Bone marrow (tissue), 2 donors: ENCODE data around the gene POLR2H.

Source experiments
- DNase-seq, 2 donors: peaks; one replicate each; lab custom pipeline; 2025; lab: John Stamatoyannopoulos, UW

POLR2H gene

DNA sequence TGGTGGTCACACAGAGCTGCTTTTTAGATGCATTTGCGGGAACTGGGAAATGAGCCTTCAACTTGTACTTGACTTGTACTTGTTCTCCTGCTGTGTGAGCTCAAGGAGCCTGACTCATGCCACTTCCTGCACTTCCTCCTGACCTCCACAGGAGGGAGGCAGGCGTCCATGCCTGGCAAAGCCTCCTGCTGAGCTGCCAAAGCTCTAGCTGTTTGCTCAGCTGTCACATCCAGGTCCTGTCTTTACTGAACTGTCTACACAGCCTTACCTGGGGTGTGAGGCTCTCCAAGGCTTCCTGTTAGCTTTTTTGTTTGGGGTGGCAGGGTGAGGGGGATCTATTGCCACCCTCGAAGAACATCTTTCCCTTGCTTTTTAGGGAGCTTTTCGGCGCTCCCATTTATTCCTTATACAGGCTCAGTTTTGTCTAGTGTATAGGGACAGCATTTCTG, 10.1 kb downstream of the POLR2H start:
- DNase-seq: peak; percentile 20 to 73

DNA sequence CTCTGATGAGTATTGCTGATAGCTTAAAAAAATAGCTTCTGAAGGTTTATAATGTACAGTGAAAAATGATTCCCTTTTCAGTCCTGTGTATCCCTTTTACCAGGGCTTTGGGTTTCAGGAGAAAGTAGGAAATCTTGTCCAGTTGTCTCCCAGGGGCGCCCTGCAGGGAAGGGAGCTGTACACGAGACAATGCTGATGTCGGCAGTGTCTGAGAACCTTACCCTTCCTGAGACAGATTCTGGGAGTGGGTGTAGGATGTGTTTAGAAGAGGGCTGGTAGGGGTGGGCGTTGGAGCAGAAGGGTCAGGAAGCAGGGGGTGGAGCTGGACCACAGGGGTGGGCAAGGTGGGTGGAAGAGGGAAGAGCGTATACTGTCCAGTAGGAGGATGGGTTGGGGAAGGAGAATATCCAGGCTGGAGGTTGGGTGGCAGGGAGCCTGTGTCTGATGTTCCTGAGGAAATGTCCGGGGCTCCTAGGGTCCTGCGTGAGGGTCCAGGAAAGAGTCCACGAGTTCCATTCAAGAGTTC, 10.8 kb downstream of the POLR2H start:
- no peak for DNase-seq

DNA sequence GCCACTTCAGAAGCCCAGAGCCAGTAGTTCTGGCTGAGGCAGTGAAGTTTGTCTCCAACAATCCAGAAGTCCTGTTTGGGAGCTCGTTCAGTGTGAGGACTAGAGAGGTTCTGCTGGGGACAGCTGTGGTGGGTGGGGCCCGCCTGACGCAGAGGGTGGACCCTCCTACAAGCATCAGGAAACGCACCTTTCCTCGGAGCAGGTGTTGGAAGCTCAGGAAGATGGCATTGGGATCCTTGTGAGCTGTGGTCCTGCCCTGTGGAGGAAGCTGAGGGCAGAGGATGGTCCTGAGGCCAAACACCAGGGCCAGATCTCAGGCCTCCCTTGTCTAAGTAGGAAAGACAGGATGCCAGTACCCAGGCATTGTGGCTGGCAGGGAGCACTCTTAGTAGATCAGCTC, 11.4 kb downstream of the POLR2H start:
- no peak for DNase-seq

DNA sequence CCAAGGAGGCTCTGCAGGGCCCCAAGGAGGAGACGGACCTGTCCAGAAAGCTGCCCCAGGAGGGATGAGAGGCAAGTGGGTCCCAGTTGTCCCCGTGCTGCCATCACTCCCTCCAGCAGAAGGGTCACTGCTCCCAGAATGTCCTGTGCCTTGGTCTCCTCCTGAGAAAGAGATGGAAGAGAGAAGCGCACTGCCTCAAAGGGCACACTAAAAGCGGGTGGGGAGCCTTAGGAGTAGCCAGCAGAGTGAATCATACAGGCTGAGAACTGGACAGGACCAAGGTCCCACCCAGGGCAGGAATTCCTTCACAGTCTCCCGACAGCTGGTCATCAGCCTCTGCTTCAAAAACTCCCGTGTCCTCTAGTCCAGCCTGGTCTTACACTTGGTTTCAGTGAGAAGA, 11.9 kb downstream of the POLR2H start:
- no peak for DNase-seq

DNA sequence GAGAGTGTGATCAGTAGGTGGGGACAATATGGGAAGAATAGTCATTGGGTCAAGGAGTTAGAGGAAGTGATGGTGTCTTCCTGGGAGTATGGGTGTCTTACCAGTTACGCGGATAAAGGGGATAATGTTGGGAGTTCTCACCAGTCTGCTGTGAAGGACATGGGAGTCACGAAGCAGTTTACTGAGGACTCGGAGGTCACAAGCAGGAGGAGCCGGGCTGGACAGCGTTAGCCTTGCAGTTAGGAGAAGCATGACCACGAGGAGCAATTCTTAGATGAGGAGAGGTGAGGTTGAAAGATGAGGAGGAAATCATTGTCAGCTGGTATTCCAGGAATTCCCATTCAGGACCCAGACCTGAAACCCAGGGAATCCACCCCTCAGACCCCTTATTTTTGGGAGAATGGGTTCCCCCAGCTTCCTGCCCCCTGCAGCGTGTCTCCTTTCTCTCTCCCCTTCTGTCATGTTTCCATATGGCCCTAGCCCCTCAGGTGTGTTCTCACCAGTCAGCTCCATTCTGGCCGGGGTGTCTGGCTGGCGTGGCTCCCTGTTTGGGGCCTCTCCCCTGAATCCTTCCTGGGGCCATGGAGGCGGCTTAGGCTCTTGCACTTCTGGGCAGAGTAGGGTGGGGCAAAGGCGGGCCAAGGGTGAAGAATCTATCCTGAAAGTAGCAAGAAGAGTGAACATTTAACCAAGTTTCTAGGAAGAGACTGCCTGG, 14.4 kb downstream of the POLR2H start:
- DNase-seq: no peak

DNA sequence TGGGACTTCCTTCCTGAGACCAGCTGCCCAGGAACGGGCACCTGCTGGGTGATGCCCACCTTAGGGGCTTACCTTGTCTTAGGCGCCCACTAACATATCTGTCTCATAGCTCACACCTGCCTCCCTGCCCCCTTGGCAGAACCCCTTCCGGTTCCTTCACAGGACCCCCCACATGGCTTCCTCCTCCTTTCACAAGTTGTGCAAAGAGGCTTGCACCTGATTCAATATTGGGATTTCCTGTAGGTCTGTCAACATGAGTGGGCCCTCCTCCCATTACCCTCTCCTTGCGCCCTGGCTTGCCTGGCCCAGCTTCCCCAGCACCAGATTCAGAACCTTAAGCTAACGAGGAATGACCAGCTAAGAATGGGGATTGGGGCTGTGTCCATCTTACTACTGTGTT, 15.9 kb downstream of the POLR2H start:
- DNase-seq: no peak

DNA sequence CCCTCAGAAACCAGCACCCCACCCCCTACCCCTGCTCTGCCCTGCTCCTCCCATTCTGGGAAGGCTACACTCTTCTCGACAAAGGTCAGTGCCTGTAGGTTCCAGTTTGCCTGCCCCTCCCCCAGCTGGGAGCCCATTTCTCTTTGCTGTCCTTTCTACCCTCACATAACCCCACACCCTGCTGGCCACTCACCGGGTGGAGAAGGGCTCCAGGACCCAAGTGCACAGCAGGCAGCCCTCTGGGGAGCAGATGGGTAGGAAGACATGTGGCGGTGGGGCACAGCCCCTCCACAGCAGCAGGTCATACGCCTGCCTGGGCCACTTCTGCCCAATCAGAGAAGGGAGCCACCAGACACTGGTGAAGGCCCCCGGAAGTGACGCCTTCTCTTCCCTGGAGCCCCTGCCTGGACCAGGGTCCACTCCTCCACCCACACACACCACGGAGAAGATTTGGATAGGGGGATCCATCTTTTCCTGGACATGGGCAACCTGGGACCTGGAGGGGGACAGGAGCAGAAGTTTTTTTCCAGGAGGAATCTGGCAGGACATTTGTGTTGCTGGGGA, 16.5 kb downstream of the POLR2H start, which contains the start of gene THPO:
THPO (minus strand) TSS at position 326 of the 564 bp plus-strand sequence. CDS start 1,948 bp downstream, outside the sequence.
- DNase-seq: no peak

DNA sequence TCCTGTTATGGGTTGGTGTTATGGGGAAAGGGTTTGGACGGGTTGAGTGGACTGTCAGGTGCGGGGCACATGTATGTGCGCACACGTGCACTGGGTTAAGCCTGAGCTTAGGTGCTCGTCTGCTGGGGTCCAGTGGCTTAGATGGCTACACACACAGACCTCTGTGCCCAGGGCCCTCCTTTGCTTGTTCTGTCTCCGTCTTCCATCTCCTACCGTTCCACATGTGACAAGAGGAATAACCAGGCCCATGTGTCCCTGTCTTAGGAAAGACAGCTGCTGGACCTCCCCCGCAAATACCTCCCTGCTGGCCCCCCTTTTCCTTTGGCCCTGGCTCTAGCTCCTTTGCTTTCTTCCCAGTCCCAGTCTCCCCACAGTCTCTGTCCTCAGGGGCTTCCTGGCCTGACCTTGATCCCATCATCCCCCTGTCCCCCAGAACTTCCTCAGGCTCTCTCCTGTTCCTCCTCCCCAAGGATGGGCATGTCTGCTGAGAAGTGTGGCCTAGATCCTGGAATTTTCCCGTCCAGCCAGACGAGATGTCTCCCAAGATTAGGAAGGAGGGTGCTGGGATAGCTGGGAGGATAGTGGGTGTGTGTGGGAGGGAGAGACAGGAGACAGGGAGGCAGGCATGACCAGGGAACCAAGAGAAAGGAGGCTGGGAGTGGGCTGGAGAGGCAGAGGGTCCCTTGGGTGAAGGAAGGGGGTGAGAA, 17.3 kb downstream of the POLR2H start:
- DNase-seq: no peak

DNA sequence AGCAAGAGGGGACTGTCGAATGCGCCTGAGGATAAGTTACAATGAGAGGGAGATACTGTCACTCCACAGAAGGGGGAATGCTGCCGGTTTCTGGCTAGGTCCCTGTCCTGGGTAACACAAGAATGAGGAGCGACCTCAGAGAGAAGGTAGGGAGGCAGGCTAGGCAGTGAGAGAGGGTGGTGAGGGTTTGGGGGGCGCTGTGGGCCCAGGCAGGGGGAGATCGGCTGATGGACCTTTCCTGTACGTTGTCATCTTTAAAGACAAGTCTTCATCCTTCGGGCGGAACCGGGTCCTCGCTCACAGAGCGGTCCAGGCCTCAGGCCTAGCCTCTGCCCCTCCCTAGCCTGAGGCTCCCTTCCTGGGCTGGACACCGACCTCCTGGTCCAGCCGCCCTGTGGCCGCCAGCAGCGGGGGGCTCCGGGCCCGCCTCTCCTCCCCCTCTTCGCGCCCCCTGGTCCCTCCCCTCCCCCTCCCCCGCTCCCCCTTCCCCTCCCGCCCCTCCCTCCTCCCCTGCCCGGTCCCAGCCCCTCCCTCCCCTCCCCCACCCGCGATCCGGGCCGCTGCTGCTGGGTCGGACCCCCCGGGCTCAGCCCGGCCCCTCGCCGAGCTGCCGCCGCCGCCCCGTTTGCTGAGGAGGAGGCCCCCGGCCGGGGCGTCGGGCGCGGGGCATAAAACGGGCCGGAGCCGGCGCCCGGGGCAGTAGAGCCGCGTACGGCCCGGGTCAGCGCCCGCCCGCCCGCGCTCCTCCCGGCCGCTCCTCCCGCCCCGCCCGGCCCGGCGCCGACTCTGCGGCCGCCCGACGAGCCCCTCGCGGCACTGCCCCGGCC, 18.1 kb downstream of the POLR2H start, which contains the start of gene CHRD:
CHRD (plus strand) TSS at position 697 of the 827 bp plus-strand sequence. CDS start 265 bp downstream, outside the sequence.
- DNase-seq: no peak

DNA sequence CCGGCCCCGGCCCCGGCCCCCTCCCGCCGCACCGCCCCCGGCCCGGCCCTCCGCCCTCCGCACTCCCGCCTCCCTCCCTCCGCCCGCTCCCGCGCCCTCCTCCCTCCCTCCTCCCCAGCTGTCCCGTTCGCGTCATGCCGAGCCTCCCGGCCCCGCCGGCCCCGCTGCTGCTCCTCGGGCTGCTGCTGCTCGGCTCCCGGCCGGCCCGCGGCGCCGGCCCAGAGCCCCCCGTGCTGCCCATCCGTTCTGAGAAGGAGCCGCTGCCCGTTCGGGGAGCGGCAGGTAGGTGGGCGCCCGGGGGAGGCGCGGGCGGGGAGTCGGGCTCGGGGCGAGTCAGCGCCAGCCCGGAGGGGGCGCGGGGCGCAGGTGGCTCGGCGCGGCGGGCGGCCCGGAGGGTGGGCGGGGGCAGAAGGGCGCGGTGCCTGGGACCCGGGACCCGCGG, 18.7 kb downstream of the POLR2H start:
- DNase-seq: no peak

DNA sequence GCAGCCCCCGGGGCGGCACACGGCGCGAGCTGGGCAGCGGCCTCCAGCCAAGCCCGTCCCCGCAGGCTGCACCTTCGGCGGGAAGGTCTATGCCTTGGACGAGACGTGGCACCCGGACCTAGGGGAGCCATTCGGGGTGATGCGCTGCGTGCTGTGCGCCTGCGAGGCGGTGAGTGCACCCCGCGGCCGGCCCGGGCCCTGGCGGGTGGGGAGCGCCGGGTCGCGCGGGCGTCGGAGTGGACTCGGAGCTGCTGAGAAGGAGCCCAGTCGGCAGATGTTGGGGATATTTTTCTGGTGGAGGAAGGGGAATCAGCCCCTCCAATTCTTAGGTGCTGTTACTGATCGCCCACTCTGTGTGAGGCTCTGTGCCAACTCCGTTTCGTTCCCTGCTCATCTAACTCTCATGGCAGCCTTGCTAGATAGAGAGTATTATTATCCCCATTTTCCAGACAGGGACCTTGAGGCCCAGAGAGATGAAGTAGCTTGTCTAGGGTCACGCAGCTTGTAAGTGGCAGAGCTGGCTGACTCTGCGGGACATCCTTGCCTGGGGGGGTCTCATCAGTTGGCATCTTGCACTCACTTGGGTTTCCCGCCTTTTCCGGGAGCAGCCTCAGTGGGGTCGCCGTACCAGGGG, 19.2 kb downstream of the POLR2H start:
- no peak for DNase-seq

DNA sequence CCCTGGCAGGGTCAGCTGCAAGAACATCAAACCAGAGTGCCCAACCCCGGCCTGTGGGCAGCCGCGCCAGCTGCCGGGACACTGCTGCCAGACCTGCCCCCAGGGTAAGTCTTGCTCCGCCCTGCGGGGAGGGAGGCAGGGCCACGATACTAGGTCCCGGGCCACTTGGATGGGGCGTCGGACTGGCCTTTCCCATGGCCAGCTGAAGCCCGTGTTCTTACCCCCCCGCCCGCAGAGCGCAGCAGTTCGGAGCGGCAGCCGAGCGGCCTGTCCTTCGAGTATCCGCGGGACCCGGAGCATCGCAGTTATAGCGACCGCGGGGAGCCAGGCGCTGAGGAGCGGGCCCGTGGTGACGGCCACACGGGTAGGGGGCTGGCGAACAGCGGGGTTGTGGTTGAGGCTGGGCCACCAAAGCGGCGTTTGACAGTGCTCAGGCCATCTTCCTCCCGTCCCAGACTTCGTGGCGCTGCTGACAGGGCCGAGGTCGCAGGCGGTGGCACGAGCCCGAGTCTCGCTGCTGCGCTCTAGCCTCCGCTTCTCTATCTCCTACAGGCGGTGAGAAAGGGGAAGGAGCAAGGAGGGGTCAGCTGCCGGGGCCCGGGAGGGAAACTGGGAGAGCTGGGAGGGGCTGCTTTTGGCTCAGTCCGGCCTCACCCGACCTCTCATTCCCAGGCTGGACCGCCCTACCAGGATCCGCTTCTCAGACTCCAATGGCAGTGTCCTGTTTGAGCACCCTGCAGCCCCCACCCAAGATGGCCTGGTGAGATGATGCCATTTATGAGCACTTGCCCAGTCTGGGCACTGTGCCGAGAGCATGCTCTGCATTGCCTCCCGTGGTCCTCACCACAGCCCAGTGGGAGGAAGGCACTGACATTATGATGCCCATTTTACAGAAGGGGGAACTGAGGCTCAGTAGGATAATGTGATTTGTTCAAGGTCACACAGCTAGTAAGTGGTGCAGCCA, 20.0 kb downstream of the POLR2H start:
- DNase-seq: peak in 1 of 2 donors; percentile 37

DNA sequence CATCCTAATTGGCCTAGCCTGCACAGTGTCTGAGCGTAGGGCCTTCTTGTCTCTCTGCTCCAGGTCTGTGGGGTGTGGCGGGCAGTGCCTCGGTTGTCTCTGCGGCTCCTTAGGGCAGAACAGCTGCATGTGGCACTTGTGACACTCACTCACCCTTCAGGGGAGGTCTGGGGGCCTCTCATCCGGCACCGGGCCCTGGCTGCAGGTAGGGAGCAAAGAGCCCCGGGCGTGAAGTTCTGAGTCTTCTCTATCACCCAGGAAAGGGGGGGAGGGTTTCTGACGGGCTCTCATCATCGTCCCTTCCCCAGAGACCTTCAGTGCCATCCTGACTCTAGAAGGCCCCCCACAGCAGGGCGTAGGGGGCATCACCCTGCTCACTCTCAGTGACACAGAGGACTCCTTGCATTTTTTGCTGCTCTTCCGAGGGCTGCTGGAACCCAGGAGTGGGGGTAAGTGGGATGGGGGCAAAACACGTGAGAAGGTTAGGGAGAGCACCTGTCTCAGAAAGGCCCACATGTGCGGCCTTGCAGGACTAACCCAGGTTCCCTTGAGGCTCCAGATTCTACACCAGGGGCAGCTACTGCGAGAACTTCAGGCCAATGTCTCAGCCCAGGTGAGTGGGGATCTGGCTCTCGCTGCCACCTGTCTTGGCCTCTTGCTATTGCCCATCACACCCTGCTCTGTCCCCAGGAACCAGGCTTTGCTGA, 21.0 kb downstream of the POLR2H start:
- DNase-seq: no peak

DNA sequence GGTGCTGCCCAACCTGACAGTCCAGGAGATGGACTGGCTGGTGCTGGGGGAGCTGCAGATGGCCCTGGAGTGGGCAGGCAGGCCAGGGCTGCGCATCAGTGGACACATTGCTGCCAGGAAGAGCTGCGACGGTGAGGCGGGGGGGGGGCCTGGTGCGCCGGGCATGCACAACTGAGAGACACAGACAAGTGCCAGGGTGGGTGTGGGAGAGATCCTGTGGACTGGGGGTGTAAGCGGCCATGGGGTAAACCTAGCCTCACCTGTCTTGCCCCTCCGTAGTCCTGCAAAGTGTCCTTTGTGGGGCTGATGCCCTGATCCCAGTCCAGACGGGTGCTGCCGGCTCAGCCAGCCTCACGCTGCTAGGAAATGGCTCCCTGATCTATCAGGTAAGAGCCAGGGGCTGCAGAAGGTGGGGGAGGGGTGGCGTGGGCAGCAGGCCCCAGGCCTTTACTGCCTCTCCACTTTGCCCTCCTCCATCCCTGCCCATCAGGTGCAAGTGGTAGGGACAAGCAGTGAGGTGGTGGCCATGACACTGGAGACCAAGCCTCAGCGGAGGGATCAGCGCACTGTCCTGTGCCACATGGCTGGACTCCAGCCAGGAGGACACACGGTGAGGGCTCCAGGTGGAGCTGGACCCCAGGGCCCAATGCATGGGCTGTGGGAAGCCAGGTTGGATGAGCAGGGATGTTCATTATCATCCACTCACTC, 21.7 kb downstream of the POLR2H start:
- DNase-seq: no peak

DNA sequence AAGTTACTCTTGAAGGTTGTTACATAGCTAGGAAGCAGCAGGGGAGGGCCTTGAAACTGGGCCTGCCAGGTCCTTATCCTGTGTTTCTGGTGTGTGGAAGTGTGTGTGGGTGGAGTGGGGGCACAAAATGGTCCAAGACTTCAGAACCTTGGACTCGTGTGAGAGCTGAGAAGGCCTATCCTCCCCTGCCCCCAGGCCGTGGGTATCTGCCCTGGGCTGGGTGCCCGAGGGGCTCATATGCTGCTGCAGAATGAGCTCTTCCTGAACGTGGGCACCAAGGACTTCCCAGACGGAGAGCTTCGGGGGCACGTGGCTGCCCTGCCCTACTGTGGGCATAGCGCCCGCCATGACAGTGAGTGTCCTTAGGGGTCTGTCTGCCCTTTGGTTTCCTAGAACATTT, 22.8 kb downstream of the POLR2H start:
- no peak for DNase-seq

DNA sequence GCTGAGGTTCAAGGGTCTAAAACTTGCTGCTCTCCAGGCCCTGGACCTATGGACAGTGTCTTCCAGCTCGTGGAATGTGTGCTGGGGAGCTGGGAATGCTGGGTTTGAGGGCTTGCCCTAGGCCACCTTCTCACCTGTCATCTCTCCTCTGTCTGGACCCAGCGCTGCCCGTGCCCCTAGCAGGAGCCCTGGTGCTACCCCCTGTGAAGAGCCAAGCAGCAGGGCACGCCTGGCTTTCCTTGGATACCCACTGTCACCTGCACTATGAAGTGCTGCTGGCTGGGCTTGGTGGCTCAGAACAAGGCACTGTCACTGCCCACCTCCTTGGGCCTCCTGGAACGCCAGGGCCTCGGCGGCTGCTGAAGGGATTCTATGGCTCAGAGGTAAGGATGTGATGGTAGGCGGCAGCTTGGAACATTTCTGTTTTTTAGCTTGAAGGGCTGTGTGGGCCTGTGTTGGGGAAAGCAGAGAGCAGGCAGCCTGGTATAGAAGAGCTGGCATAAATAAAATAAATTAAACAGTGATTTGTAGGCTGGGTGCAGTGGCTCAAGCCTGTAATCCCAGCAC, 23.4 kb downstream of the POLR2H start:
- no peak for DNase-seq

DNA sequence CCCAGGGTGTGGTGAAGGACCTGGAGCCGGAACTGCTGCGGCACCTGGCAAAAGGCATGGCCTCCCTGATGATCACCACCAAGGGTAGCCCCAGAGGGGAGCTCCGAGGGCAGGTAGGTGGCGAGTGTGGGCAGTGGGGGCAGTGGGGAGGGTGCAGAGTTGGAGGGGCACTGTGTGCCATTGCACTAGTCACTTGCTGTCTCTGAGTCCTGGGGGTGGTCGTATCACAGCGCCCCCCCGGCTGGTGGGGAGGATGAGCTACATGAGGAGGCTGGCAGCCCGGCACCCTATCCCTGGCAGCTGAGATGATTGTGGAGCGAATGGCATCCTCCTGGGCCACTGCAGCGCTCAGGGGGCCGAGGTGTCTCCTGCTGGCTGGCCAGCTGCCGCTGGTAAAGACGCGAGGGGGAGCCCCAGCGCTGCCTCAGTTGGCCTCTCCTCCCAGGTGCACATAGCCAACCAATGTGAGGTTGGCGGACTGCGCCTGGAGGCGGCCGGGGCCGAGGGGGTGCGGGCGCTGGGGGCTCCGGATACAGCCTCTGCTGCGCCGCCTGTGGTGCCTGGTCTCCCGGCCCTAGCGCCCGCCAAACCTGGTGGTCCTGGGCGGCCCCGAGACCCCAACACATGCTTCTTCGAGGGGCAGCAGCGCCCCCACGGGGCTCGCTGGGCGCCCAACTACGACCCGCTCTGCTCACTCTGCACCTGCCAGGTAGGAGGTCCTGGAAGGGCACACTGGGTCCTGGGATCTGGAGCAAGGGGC, 24.7 kb downstream of the POLR2H start:
- no peak for DNase-seq
